ENCODE measurements around the gene ASAP3.

DNA sequence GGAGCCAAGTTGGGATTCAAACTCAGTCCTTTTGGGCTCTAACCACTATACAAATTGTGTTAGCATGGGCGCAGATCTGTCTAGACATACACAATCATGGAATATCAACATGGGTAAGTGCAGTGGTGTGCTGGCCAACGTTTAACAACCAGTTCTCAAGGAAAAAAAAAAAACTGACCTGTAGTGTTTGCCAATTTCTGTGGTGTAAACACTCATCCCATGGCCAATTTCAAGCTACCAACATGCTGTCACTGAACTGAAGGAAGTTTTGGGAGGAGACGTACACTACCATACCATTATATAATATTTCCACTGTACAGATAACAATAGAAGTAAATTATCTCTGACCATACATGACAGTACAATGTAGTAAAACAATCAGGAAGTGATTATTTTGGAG, 62.6 kb downstream of the ASAP3 start:
- TF ChIP-seq MCM5 (IDR thresholded peaks at IDR 0.05; ENCODE audit: low read depth) (no peak), TAF1 (IDR thresholded peaks at IDR 0.05; ENCODE audit: control insufficient read depth, extremely low read depth, insufficient read depth, low read length, severe bottlenecking) (no peak), USF1 (CRISPR knock-in tag; IDR thresholded peaks at IDR 0.05) (no peak), HSF4 (CRISPR knock-in tag; IDR thresholded peaks at IDR 0.05; ENCODE audit: borderline replicate concordance) (no peak), ZNF274 (IDR thresholded peaks at IDR 0.05; ENCODE audit: borderline replicate concordance, low read depth, low read length) (no peak), BCLAF1 (IDR thresholded peaks at IDR 0.05; ENCODE audit: borderline replicate concordance in 1 of 2, control insufficient read depth in 1 of 2, low read depth in 2 of 2, low read length in 1 of 2) (no peak), WHSC1 (IDR thresholded peaks at IDR 0.05; ENCODE audit: low read length) (no peak), POLR2A (conservative IDR thresholded peaks at IDR 0.05) (no peak), BACH1 (tag; IDR thresholded peaks at IDR 0.05) (no peak), SIN3B (IDR thresholded peaks at IDR 0.05; ENCODE audit: low read depth) (no peak), ZNF644 (tag; IDR thresholded peaks at IDR 0.05; ENCODE audit: low read depth) (no peak)
